ENCODE data around the gene BCL2L11. TPM values are rescaled to one million over a fixed set of nuclear protein-coding genes. Genes with fewer than 3 reads are reported as not detected.

The BCL2L11 gene
- total RNA-seq, 1 experiment from 2014 or later, result 21.2 TPM

GRCh38 chr2:111145951-111146350 is 25.2 kb downstream of the BCL2L11 start:
- peaks cover 6 to 43% (median 19%) of the 10 kb centered on the region in 3 experiments; a peak in 6 of 7 replicates for H3K36me3 Mint-ChIP-seq (ENCODE audit: insufficient read depth in 1 of 3, low read depth in 3 of 3)
- no peak overlapping the region for H3K4me3 Mint-ChIP-seq
- Histone ChIP-seq H3K18ac (ENCODE audit: insufficient read length, low read depth, low read length) (no peak overlapping the region), H3K27ac (ENCODE audit: insufficient read length, low read depth, low read length) (no peak overlapping the region), H3K56ac (ENCODE audit: insufficient read length, low read depth, low read length) (no peak overlapping the region), H2AK5ac (ENCODE audit: insufficient read length, low read length) (no peak overlapping the region), H3K79me1 (ENCODE audit: insufficient read depth, low read depth, low read length, poor library complexity, severe bottlenecking) (no peaks in the 10 kb centered on the region), H4K5ac (ENCODE audit: insufficient read length, low read depth, low read length) (no peak overlapping the region), H3K23me2 (ENCODE audit: insufficient read length, low read depth, low read length, poor library complexity, severe bottlenecking) (no peaks in the 10 kb centered on the region), H3K23ac (ENCODE audit: insufficient read length, low read depth, low read length) (no peak overlapping the region), H2BK12ac (ENCODE audit: insufficient read length, low read depth, low read length) (no peak overlapping the region), H3K4me2 (ENCODE audit: insufficient read depth, insufficient read length, low read length) (no peak overlapping the region), H4K20me1 (ENCODE audit: control insufficient read depth, insufficient read depth, insufficient read length) (no peaks in the 10 kb centered on the region), H3K9me3 (ENCODE audit: control insufficient read depth, low read depth, low read length) (no peaks in the 10 kb centered on the region), H3T11ph (ENCODE audit: low read length) (no peak overlapping the region), H2AFZ (ENCODE audit: low read length) (no peak overlapping the region), H2BK5ac (ENCODE audit: insufficient read length, low read length) (no peak overlapping the region), H3K9ac (ENCODE audit: extremely low read depth, insufficient read length, low read length) (no peak overlapping the region), H4K8ac (replicated peaks; ENCODE audit: insufficient read length, low read depth, low read length) (no peak overlapping the region), H3K27me3 (ENCODE audit: insufficient read depth, low read length) (no peaks in the 10 kb centered on the region), H3K4ac (ENCODE audit: low read depth, low read length) (no peak overlapping the region), H2BK15ac (ENCODE audit: low read depth, low read length) (no peak overlapping the region), H2BK120ac (ENCODE audit: low read depth, low read length, poor library complexity, severe bottlenecking) (no peak overlapping the region), H3K14ac (ENCODE audit: insufficient read depth, low read length) (no peak overlapping the region), H3K4me1 (ENCODE audit: insufficient read depth, low read length) (no peaks in the 10 kb centered on the region), H4K91ac (ENCODE audit: insufficient read length, low read depth, low read length) (no peak overlapping the region), H3K79me2 (ENCODE audit: insufficient read depth, low read length) (no peaks in the 10 kb centered on the region), H2BK20ac (ENCODE audit: low read depth, low read length, poor library complexity, severe bottlenecking) (no peak overlapping the region)
- WGBS (ENCODE audit: extremely low coverage, insufficient read length, low lambda C conversion rate), result no CpG with 5 or more reads among the region's 2 CpGs
- no peaks in the 10 kb centered on the region for H3K9me3 Mint-ChIP-seq
- no peak for DNase-seq
- TF ChIP-seq CTCF (conservative IDR thresholded peaks at IDR 0.05), result no peak
- peaks cover 11 to 17% of the 10 kb centered on the region in 2 experiments for H3K4me1 Mint-ChIP-seq
- no peak overlapping the region for H3K27ac Mint-ChIP-seq
- H3K27me3 Mint-ChIP-seq (ENCODE audit: low read depth), result no peaks in the 10 kb centered on the region

All from H9 (cell line).